NCI-H1105 (cell line): ENCODE results near the gene KLHL20.
"Not testable (repeated sequence)": the region's sequence is repeated elsewhere in the genome, so short reads cannot be mapped to it uniquely, and the experiment has no call there.

Experiments used
- DNase-seq: peaks from one replicate; lab custom pipeline; 2025; lab: John Stamatoyannopoulos, UW

The KLHL20 gene

GRCh38 chr1:173757666-173758065, 42.9 kb downstream of the KLHL20 start:
- DNase-seq: no peak

GRCh38 chr1:173758110-173758509, 43.3 kb downstream of the KLHL20 start:
- no peak for DNase-seq

- DNase-seq: no peak
These were observed 44.2 kb downstream of the KLHL20 start for GRCh38 chr1:173758980-173759379.

- not testable (repeated sequence) for DNase-seq
These were observed 49.5 kb downstream of the KLHL20 start for GRCh38 chr1:173764331-173764730.

- DNase-seq: no peak
These were observed 53.4 kb downstream of the KLHL20 start for GRCh38 chr1:173768206-173768605.

- no peak for DNase-seq
These were observed 54.0 kb downstream of the KLHL20 start for GRCh38 chr1:173768827-173769226.

- DNase-seq: not testable (repeated sequence)
These were observed 55.5 kb downstream of the KLHL20 start for GRCh38 chr1:173770330-173770729.

- no peak for DNase-seq
These were observed 56.8 kb downstream of the KLHL20 start for GRCh38 chr1:173771560-173771959.

- no peak for DNase-seq
These were observed 60.9 kb downstream of the KLHL20 start for GRCh38 chr1:173775578-173776226.

- no peak for DNase-seq
These were observed 65.2 kb downstream of the KLHL20 start for GRCh38 chr1:173779936-173780335.

GRCh38 chr1:173784997-173785396, 70.2 kb downstream of the KLHL20 start:
- DNase-seq: no peak

GRCh38 chr1:173789841-173790240, 75.1 kb downstream of the KLHL20 start:
- DNase-seq: no peak

GRCh38 chr1:173798078-173798477, 83.3 kb downstream of the KLHL20 start:
- DNase-seq: no peak

- not testable (repeated sequence) for DNase-seq
These were observed 85.2 kb downstream of the KLHL20 start for GRCh38 chr1:173799995-173800394.

GRCh38 chr1:173802961-173803360, 88.2 kb downstream of the KLHL20 start:
- no peak for DNase-seq

- not testable (repeated sequence) for DNase-seq
These were observed 98.9 kb downstream of the KLHL20 start for GRCh38 chr1:173813654-173814053.

GRCh38 chr1:173818459-173818858, 103.7 kb downstream of the KLHL20 start:
- no peak for DNase-seq

- DNase-seq: no peak
These were observed 106.9 kb downstream of the KLHL20 start for GRCh38 chr1:173821680-173822079.

GRCh38 chr1:173823781-173824314, 109.1 kb downstream of the KLHL20 start:
- DNase-seq: no peak

GRCh38 chr1:173824315-173825081, 109.7 kb downstream of the KLHL20 start, which contains the start of the genes CENPL and DARS2:
Gene CENPL, minus strand, starts transcription at chr1:173824883. Its CDS starts 13,584 bp downstream, at chr1:173811299.
Gene DARS2, plus strand, starts transcription at chr1:173824673. Its CDS starts 557 bp downstream, at chr1:173825230.
- peak; percentile 99 for DNase-seq

- no peak for DNase-seq
These were observed 112.8 kb downstream of the KLHL20 start for GRCh38 chr1:173827611-173828010.

GRCh38 chr1:173832748-173833147, 118.0 kb downstream of the KLHL20 start:
- no peak for DNase-seq
